GM21825 (cell line): ENCODE measurements around the gene NHLRC2.
"Not testable (repeated sequence)": the region's sequence is repeated elsewhere in the genome, so short reads cannot be mapped to it uniquely, and the experiment has no call there.

Experiments
- ATAC-seq: cut with Tn5 transposase; IDR thresholded peaks from one replicate; pipeline ENCODE4 v1.9.1; 2021; ENCODE audit warnings: mild to moderate bottlenecking, moderate library complexity; ENCODE audit not compliant: unreplicated experiment

The NHLRC2 gene

DNA sequence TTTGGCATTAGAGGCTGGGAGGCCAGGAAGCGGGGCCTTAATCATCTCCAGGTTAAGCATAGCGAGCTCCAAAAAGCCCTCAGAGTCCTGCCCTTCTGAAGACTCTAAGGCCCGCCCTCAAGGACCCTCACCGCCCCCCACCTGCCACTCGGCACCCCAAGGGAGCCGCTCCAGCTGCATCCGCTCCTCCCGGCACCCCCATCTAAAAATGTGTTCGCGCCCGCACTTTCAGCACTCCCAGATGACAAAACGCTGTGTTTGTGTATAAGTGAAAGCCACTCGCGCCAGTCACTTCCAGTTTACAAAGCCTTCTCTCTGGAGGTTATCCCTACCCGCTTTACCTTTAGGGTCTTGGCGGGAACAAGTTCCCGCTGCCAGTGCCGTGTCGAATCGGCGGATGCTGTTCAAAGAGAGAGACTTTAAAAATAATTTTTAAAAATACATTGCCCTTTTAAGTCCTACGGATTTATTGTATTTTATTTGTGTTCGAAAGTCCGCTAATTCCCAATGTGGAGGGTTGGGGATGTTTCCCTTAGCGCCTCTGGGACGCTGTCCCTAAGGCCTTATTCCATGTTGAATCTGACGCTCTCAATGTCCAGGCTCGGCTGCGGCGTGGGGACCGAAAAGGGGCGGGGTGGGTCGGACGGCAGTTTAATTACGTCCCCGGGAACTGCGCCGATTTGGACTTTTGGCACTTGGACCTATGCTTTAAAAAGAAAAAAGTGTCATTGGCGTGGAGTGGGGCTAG lies at the start of gene NHLRC2, which contains the start of gene DCLRE1A:
Gene NHLRC2 (plus strand): TSS at position 649 of the 748 bp plus-strand sequence. CDS start 212 bp downstream, outside the sequence.
Gene DCLRE1A (minus strand): TSS at position 70 of the 748 bp plus-strand sequence. CDS start 900 bp downstream, outside the sequence.
- peak; percentile 42 for ATAC-seq

DNA sequence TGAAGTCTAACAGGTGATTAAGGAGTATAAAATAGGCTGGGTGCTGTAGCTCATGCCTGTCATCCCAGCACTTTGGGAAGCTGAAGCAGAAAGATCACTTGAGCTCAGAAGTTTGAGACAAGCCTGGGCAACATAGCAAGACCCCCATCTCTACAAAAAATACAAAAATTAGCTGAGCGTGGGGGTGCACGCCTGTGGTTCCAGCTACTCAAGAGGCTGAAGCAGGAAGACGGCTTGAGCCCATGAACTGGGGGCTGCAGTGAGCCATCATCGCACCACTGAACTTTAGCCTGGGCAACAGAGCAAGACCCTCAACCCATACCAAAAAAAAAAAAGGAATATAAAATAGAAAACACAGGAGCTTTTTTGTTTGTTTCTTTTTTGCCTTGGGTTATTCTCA lies 48.0 kb upstream of the NHLRC2 start:
- ATAC-seq, result no peak

- no peak for ATAC-seq
Measured at GRCh38 chr10:113808168-113808567, 46.3 kb upstream of the NHLRC2 start.

DNA sequence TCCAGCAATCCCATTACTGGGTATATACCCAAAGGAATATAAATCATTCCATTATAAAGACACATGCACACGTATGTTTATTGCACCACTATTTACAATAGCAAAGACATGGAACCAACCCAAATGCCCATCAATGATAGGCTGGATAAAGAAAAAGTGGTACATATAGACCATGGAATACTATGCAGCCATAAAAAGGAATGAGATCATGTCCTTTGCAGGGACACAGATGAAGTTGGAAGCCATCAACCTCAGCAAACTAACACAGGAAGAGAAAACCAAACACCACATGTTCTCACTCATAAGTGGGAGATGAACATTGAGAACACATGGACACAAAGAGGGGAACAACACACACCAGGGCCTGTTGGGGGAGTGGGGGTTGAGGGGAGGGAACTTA lies 39.8 kb upstream of the NHLRC2 start:
- ATAC-seq, result not testable (repeated sequence)

- no peak for ATAC-seq
Measured at GRCh38 chr10:113819989-113820388, 34.5 kb upstream of the NHLRC2 start.

DNA sequence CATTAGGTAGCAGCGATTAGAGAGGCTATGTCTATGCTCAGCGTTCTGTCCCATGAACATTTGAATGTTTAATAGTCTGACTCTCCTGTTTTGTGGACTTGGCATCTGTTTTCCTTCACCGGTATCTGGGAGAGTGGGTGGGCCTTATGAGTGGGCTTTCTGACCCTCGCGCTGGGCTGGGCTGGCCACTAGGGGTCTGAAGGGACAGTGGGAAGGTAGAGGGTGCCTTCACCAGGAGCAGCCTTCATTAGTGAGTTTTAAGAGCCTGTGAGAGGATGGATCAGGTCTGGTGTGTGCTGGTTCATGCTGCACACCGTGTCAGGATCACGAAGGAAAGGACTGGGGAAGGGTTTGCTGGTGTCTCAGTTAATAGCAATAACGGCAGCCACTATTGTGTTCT lies 34.0 kb upstream of the NHLRC2 start:
- ATAC-seq, result no peak

- not testable (repeated sequence) for ATAC-seq
Measured at GRCh38 chr10:113821306-113821705, 33.2 kb upstream of the NHLRC2 start.

GRCh38 chr10:113822174-113822573 lies 32.3 kb upstream of the NHLRC2 start:
- ATAC-seq, result no peak

DNA sequence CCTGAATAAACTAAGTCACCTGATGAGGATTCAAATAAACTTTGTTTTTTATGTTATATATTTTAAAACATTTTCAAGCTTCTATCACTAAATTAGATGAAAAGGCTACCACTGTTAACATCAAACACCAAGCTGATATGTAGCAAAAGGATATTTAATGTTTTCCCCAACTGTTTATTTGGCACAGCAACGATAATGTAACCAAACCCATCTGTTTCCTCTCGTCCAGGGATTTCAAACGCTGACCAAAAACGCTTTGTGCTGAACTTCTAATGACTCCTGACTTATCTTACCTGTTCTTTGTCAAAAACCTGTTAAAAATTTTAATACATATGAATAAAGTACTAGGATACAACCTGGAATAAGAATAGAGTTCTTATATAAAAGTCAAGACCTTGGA lies 31.1 kb upstream of the NHLRC2 start:
- no peak for ATAC-seq

- no peak for ATAC-seq
Measured at GRCh38 chr10:113825791-113826190, 28.7 kb upstream of the NHLRC2 start.

DNA sequence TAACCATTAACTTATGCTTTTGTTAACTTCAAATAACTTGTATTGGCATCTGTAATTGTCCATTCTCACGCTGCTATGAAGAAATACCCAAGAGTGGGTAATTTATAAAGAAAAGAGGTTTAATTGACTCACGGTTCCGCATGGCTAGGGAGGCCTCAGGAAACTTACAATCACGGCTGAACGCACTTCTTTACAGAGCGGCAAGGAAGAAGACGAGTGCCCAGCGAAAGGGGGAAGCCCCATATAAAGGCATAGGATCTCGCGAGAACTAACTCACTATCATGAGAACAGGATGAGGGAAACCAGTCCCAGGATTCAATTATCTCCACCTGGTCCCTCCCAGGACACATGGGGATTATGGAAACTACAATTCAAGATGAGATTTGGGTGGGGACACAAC lies 25.9 kb upstream of the NHLRC2 start:
- ATAC-seq, result not testable (repeated sequence)

GRCh38 chr10:113842171-113842570 lies 12.3 kb upstream of the NHLRC2 start:
- no peak for ATAC-seq

- no peak for ATAC-seq
Measured at GRCh38 chr10:113843972-113844485, 10.4 kb upstream of the NHLRC2 start.

GRCh38 chr10:113846036-113846435 lies 8.4 kb upstream of the NHLRC2 start:
- no peak for ATAC-seq

DNA sequence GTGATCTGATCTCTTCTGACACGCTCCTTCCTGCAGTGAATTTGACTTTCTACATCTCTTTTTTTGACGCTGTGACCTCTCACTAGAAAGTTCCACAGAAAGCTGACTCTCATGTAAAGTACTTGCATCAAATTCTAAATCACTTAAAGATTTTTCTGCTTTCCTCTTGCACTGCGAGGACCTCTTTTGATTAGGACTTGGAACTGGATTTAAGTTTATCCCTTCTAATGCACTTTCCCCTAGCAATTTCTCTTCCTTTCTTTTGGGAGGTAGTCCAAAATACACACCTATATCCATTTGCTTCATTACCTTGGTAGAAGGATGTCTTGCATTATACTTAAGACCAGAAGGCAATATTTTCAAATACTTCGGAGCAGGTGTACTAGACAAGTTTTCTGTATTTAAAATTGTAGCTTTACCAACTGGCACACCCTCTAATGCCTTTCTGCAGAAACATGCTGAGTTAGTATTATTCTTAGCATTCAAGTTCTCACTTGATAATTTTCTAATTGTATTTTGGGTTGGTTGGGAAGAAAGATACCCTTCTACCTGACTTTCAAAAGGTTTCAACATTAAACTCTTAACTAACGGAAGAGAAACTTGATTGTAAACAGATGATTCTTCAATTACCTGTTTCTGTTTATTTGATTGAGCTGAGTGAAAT lies 5.2 kb upstream of the NHLRC2 start:
- ATAC-seq, result no peak

DNA sequence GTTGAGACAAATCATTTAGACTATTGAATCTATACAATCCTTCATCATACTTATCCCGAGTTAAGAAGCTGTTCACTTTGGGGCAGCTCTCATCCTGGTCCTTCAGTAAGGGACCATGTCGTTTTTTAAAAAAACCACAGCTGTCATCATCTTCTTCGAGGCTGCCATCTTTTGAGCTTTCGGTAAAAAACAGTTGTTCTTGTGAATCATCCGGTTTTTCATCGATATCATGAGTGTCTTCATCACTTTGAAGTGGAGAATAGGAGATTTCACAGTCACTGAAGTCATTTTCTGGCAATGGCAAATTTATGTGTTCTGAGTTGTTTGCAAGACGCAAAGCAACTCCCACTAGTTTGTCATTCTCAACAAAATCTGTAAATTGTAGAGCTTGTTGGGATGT lies 4.5 kb upstream of the NHLRC2 start:
- ATAC-seq, result no peak

DNA sequence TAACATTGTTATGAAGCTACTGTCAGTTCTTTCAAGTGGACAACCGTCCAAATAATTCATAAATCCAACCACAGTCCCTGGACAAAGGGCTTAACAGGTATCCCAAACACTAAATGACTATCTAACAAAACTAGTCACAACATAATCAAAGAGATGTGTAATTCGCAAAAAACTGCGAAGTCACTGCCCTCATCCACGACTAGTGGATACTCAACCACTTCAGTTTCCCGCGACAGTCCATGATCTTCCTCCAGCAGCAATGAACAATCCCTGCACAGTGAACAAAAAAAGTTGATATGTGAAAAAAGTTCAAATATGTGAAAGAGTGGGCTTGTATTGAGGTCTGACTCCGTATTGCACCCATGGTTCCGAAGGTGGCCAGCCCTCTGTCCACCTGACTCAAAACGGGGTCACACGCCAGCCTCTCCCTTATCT lies 866 bp upstream of the NHLRC2 start:
- ATAC-seq, result no peak

DNA sequence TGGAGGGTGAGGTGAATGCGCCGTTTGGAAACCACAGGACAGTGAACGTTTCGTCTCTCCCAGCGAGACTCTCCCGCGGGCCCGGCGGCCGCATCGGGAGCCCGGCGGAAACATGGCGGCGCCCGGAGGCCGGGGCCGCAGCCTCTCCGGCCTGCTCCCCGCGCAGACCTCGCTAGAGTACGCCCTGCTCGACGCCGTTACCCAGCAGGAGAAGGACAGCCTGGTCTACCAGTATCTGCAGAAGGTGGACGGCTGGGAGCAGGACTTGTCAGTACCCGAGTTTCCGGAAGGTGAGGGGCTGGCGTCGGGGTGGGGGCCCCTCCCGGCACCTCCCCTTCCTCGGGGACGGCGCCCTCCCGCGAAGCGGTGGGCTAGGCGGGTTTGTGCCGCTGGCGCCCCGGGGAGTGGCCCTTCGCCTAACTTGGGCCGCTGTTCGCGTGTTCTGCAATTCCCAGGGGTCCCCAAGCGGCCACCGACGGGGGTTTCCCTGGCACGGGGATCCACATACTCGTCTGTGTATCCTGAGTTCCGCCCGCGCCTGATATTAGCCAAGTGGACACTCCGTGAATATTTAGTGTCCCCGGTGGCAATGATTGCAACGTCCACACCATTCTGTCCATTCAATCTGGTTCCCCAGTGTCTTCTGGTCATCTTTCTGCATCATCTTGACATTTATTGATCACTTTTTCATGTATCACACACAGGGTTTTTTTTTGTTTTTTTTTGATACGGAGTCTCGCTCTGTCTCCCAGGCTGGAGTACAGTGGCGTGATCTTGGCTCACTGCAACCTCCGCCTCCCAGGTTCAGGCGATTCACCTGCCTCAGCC lies 514 bp downstream of the NHLRC2 start:
- ATAC-seq, result peak; percentile 39

- ATAC-seq, result no peak
Measured at GRCh38 chr10:113856563-113856962, 2.1 kb downstream of the NHLRC2 start.

- ATAC-seq, result no peak
Measured at GRCh38 chr10:113857210-113857609, 2.7 kb downstream of the NHLRC2 start.

DNA sequence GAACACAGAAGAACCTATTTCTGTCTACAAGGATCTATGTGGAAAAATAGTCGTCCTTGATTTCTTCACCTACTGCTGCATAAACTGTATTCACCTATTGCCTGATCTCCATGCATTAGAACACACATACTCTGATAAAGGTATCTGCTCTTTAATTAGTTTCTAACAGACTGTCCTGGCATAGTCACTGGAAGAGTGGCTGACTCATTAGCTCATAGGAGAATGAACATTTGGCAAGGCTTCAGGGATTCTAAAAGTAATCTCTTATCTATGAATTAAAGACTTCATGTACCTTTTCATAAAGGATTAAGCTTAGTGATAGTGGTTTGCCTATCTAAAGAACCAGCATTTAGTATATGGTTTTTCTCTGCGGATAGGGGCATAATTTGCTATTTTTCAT lies 4.1 kb downstream of the NHLRC2 start:
- no peak for ATAC-seq
